GM18505 (cell line): ENCODE data around the gene BSX.

Source experiments
- ATAC-seq: cut with Tn5 transposase; IDR thresholded peaks from one replicate; pipeline ENCODE4 v1.9.1; 2021; ENCODE audit not compliant: unreplicated experiment
- POLR2A ChIP-seq: IDR thresholded peaks from 4 replicates; pipeline ENCODE4 v1.6.1; 2011; ENCODE audit warnings: borderline replicate concordance; ENCODE audit not compliant: insufficient read depth, insufficient read length; ENCODE audit errors: extremely low read depth

BSX gene

GRCh38 chr11:122978299-122978620 is 3.4 kb downstream of the BSX start:
- ATAC-seq = no peak
- no peak for TF ChIP-seq POLR2A

GRCh38 chr11:122977470-122978298 is 4.0 kb downstream of the BSX start:
- no peak for ATAC-seq
- TF ChIP-seq POLR2A = no peak

- no peak for ATAC-seq
- TF ChIP-seq POLR2A = no peak
Measured at GRCh38 chr11:122976734-122977469, 4.7 kb downstream of the BSX start.

GRCh38 chr11:122976061-122976733 is 5.4 kb downstream of the BSX start:
- TF ChIP-seq POLR2A = no peak
- ATAC-seq = no peak

GRCh38 chr11:122963961-122964360 is 17.7 kb downstream of the BSX start:
- no peak for TF ChIP-seq POLR2A
- no peak for ATAC-seq

- no peak for ATAC-seq
Measured at GRCh38 chr11:122954455-122954854, 27.2 kb downstream of the BSX start.

GRCh38 chr11:122951211-122951610 is 30.4 kb downstream of the BSX start:
- ATAC-seq = no peak
- TF ChIP-seq POLR2A = no peak

More at GRCh38 chr11:122954455-122954854, 27.2 kb downstream of the BSX start:
- no peak for TF ChIP-seq POLR2A

GRCh38 chr11:122938557-122938956 is 43.1 kb downstream of the BSX start:
- ATAC-seq = no peak
- TF ChIP-seq POLR2A = no peak

- no peak for TF ChIP-seq POLR2A
- ATAC-seq = no peak
Measured at GRCh38 chr11:122937983-122938382, 43.7 kb downstream of the BSX start.

- TF ChIP-seq POLR2A = no peak
- no peak for ATAC-seq
Measured at GRCh38 chr11:122933416-122933815, 48.2 kb downstream of the BSX start.

GRCh38 chr11:122931510-122931909 is 50.1 kb downstream of the BSX start:
- no peak for TF ChIP-seq POLR2A
- no peak for ATAC-seq
